Measurements from ENCODE around the gene ELFN2.
"Not testable (repeated sequence)": the region's sequence is repeated elsewhere in the genome, so short reads cannot be mapped to it uniquely, and the experiment has no call there.

The ELFN2 gene

GRCh38 chr22:37335806-37336199, 91.5 kb downstream of the ELFN2 start:
- no peak for DNase-seq (ENCODE audit: low read depth in 2 of 2)

GRCh38 chr22:37334859-37335805, 92.1 kb downstream of the ELFN2 start:
- no peak for DNase-seq (ENCODE audit: low read depth in 2 of 2)

GRCh38 chr22:37334461-37334858, 92.8 kb downstream of the ELFN2 start:
- no peak for DNase-seq (ENCODE audit: low read depth in 2 of 2)

- DNase-seq (ENCODE audit: low read depth in 2 of 2) = no peak
These were observed 93.4 kb downstream of the ELFN2 start for GRCh38 chr22:37333724-37334460.

GRCh38 chr22:37331856-37332536, 95.3 kb downstream of the ELFN2 start:
- no peak for DNase-seq (ENCODE audit: low read depth in 2 of 2)

GRCh38 chr22:37331034-37331428, 96.2 kb downstream of the ELFN2 start:
- DNase-seq (ENCODE audit: low read depth in 2 of 2) = no peak

- DNase-seq (ENCODE audit: low read depth in 2 of 2) = no peak
These were observed 96.9 kb downstream of the ELFN2 start for GRCh38 chr22:37330200-37331033.

GRCh38 chr22:37329238-37330140, 97.8 kb downstream of the ELFN2 start:
- DNase-seq (ENCODE audit: low read depth in 2 of 2) = no peak

GRCh38 chr22:37328538-37329237, 98.6 kb downstream of the ELFN2 start:
- not testable (repeated sequence) for DNase-seq (ENCODE audit: low read depth in 2 of 2)

GRCh38 chr22:37328017-37328416, 99.3 kb downstream of the ELFN2 start:
- no peak for DNase-seq (ENCODE audit: low read depth in 2 of 2)

- no peak for DNase-seq (ENCODE audit: low read depth in 2 of 2)
These were observed 100.6 kb downstream of the ELFN2 start for GRCh38 chr22:37326726-37327125.

GRCh38 chr22:37325039-37325395, 102.3 kb downstream of the ELFN2 start:
- DNase-seq (ENCODE audit: low read depth in 2 of 2) = no peak

GRCh38 chr22:37324340-37325038, 102.8 kb downstream of the ELFN2 start:
- DNase-seq (ENCODE audit: low read depth in 2 of 2) = no peak

GRCh38 chr22:37320726-37321677, 106.3 kb downstream of the ELFN2 start:
- DNase-seq (ENCODE audit: low read depth in 2 of 2) = no peak

- DNase-seq (ENCODE audit: low read depth in 2 of 2) = no peak
These were observed 107.8 kb downstream of the ELFN2 start for GRCh38 chr22:37319469-37319868.

- no peak for DNase-seq (ENCODE audit: low read depth in 2 of 2)
These were observed 108.7 kb downstream of the ELFN2 start for GRCh38 chr22:37318364-37319109.

All from stimulated activated CD8-positive, alpha-beta memory T cell treated with anti-CD3 and anti-CD28 coated beads, Interleukin-7, amount 100 ng/mL, for 1 hour (primary cell).